Pancreas (tissue), 10 donors: ENCODE measurements around the gene CCR2. TPM values are rescaled to one million over a fixed set of nuclear protein-coding genes. Genes with fewer than 3 reads are reported as not detected.

ENCODE experiments used
- ATAC-seq, 4 donors: fragments of 200-7000 bp; cut with Tn5 transposase; one replicate each; pipeline versions ENCODE4 v1.8.0 to v1.9.1; 2020; ENCODE audit warnings: mild to moderate bottlenecking in 4 of 4, moderate library complexity in 4 of 4
- DNase-seq, 6 donors: peaks; one replicate each; pipeline ENCODE4 v3.0.0-alpha.2; 2020
- FAIRE-seq: peaks from 2 replicates; lab custom pipeline; 2012; peaks lifted over from hg19 to GRCh38; lab: Jason Lieb, UNC
- H3K27ac ChIP-seq, 4 donors: fragments of 200-600 bp; sonication (generic); 1 replicate in 3 of 4; 2 replicates in 1 of 4; pipeline versions ENCODE4 v1.5.0 to v1.8.0; 2020
- H3K27me3 ChIP-seq, 4 donors: fragments of 200-600 bp; one replicate each; pipeline ENCODE4 v1.8.0; 2021
- H3K36me3 ChIP-seq, 3 donors: fragments of 200-600 bp; sonication (generic) in 1 of 3; one replicate each; pipeline versions ENCODE4 v1.5.0 to v1.8.0; 2020 to 2021
- H3K4me1 ChIP-seq, 3 donors: fragments of 200-600 bp; one replicate each; pipeline ENCODE4 v1.8.0; 2021
- H3K4me3 ChIP-seq, 4 donors: fragments of 200-600 bp; sonication (generic) in 2 of 4; one replicate each; pipeline versions ENCODE4 v1.5.0 to v1.8.0; 2020 to 2021
- H3K9me3 ChIP-seq, 4 donors: fragments of 200-600 bp; one replicate each; pipeline ENCODE4 v1.8.0; 2021
- WGBS, 2 donors: extraction: QIAGEN DNeasy Blood & Tissue Kit; methylation state at CpG; one replicate each; pipeline ENCODE4 v1.1.7; 2013; 5-methylcytosine and 5-hydroxymethylcytosine counted together
- intact Hi-C, 3 donors: fragments of 100-400 bp; cut with DNase I; formaldehyde crosslinking; loops; one replicate each; pipeline versions ENCODE4 v1.11.1 to v1.14.2; 2022
- polyA plus RNA-seq, 2 donors: library from polyadenylated mRNA; stranded (reverse); fragments of 200-250 nt; gene quantifications; one replicate each; pipeline ENCODE4 v1.2.3, GENCODE V29; 2013
- total RNA-seq, 6 donors: library from RNA; stranded (reverse); fragmentation: NEBNext Ultra II Directional in 4 of 6; extraction: Animal tissue kit (Norgen Biotek cat#: 25700) in 4 of 6; gene quantifications; one replicate each; pipeline versions ENCODE4 v1.2.1 to v1.2.4, GENCODE V29; 2021 to 2023
- TF ChIP-seq, protein P1 (sequence below), 4 donors: fragments of 200-600 bp; sonication (generic) in 3 of 4; IDR thresholded peaks; one replicate each; pipeline versions ENCODE4 v1.5.0 to v1.8.0; 2021; ENCODE audit warnings: antibody characterized with exemption in 4 of 4
- donor health status: healthy with polysubstance abuse.
- donor health status: DM: no; HTN: no; CAD: no; lungs with moderate emphysema.
- donor health status: DM: no; HTN: no; CAD: no.
- donor health status: control.
- donor health status: control.
- donor health status: Bipolar disorder and iron deficiency.
- donor health status: DM: yes; HTN: yes; CAD: no.
- donor health status: DM: no; HTN: no; CAD: no.
- donor health status: DM: no; HTN: no; CAD: no.
- donor health status: DM: yes; HTN: yes; CAD: no.

CCR2 gene
- total and polyA plus RNA-seq, 8 donors: 0.14 to 3.5 (median 0.26) TPM

GRCh38 chr3:46365737-46366524, 12.0 kb downstream of the CCR2 start:
- TF ChIP-seq, protein P1, sequence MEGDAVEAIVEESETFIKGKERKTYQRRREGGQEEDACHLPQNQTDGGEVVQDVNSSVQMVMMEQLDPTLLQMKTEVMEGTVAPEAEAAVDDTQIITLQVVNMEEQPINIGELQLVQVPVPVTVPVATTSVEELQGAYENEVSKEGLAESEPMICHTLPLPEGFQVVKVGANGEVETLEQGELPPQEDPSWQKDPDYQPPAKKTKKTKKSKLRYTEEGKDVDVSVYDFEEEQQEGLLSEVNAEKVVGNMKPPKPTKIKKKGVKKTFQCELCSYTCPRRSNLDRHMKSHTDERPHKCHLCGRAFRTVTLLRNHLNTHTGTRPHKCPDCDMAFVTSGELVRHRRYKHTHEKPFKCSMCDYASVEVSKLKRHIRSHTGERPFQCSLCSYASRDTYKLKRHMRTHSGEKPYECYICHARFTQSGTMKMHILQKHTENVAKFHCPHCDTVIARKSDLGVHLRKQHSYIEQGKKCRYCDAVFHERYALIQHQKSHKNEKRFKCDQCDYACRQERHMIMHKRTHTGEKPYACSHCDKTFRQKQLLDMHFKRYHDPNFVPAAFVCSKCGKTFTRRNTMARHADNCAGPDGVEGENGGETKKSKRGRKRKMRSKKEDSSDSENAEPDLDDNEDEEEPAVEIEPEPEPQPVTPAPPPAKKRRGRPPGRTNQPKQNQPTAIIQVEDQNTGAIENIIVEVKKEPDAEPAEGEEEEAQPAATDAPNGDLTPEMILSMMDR (IDR thresholded peaks at IDR 0.05): no peak
- DNase-seq (no peak), ATAC-seq (no peak), FAIRE-seq (no peak)
- no peak overlapping the region for H3K27ac ChIP-seq
- WGBS, 2 donors: 80 to 88% methylated on average over 5 of the region's 5 CpGs
- no peaks in the 10 kb centered on the region for H3K4me1 ChIP-seq
- no peaks in the 10 kb centered on the region for H3K36me3 ChIP-seq
- intact Hi-C loops: no loop called here
- no peaks in the 10 kb centered on the region for H3K9me3 ChIP-seq
- H3K4me3 ChIP-seq: no peak overlapping the region
- no peaks in the 10 kb centered on the region for H3K27me3 ChIP-seq

- ATAC-seq: no peak
- 76 to 77% methylated on average over 5 of the region's 5 CpGs for WGBS, 2 donors
- H3K4me1 ChIP-seq: no peaks in the 10 kb centered on the region
Observed at GRCh38 chr3:46367811-46368210, 13.9 kb downstream of the CCR2 start.

DNA sequence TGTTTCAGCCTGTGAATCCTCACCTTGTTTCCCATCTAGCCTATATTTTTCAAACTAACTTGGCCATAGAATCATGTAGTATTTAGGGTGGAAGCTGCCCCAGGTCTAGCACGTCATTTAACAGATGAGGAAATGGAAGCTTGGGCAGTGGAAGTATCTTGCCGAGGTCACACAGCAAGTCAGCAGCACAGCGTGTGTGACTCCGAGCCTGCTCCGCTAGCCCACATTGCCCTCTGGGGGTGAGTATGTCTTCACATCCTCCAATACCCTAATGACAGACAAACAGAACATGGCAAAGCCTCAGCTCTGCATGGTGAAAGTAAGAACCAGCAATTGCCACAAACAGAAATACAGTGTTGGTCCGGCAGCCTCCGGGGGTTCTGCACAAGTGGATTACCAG, 14.7 kb downstream of the CCR2 start:
- ATAC-seq (peak in 3 of 4 donors; percentile 60 to 87 (median 82)), DNase-seq (peak in 1 of 6 donors; percentile 51), FAIRE-seq (no peak)
- no peaks in the 10 kb centered on the region for H3K36me3 ChIP-seq
- H3K27me3 ChIP-seq: no peaks in the 10 kb centered on the region
- H3K9me3 ChIP-seq: no peaks in the 10 kb centered on the region
- H3K4me3 ChIP-seq: no peak overlapping the region
- TF ChIP-seq, protein P1 (IDR thresholded peaks at IDR 0.05): no peak
- no peak overlapping the region for H3K27ac ChIP-seq
- intact Hi-C loops: no loop called here
- H3K4me1 ChIP-seq: no peaks in the 10 kb centered on the region
- WGBS, 2 donors: 57 to 78% methylated on average over 7 of the region's 7 CpGs

More at GRCh38 chr3:46367811-46368210, 13.9 kb downstream of the CCR2 start:
- TF ChIP-seq, protein P1 (IDR thresholded peaks at IDR 0.05): no peak
- Histone ChIP-seq H3K27me3 (no peaks in the 10 kb centered on the region), H3K9me3 (no peaks in the 10 kb centered on the region), H3K27ac (no peak overlapping the region), H3K36me3 (no peaks in the 10 kb centered on the region), H3K4me3 (no peak overlapping the region)
- DNase-seq (no peak), FAIRE-seq (no peak)
- intact Hi-C loops: no loop called here

DNA sequence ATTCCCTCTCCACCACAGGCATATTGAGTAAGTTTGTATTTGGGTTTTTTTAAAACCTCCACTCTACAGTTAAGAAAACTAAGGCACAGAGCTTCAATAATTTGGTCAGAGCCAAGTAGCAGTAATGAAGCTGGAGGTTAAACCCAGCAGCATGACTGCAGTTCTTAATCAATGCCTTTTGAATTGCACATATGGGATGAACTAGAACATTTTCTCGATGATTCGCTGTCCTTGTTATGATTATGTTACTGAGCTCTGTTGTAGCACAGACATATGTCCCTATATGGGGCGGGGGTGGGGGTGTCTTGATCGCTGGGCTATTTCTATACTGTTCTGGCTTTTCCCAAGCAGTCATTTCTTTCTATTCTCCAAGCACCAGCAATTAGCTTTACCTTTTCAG, 15.2 kb downstream of the CCR2 start:
- Histone ChIP-seq H3K4me1 (no peaks in the 10 kb centered on the region), H3K27ac (no peak overlapping the region), H3K36me3 (no peaks in the 10 kb centered on the region), H3K4me3 (no peak overlapping the region), H3K27me3 (no peaks in the 10 kb centered on the region), H3K9me3 (no peaks in the 10 kb centered on the region)
- 73 to 82% methylated on average over 4 of the region's 4 CpGs for WGBS, 2 donors
- intact Hi-C loops: no loop called here
- no peak for ATAC-seq
- TF ChIP-seq, protein P1 (IDR thresholded peaks at IDR 0.05): no peak
- FAIRE-seq: no peak
- no peak for DNase-seq

GRCh38 chr3:46369675-46370132, 15.8 kb downstream of the CCR2 start:
- no peaks in the 10 kb centered on the region for H3K4me1 ChIP-seq
- no peak overlapping the region for H3K27ac ChIP-seq
- no peak for DNase-seq
- TF ChIP-seq, protein P1 (IDR thresholded peaks at IDR 0.05): no peak
- no peaks in the 10 kb centered on the region for H3K36me3 ChIP-seq
- H3K9me3 ChIP-seq: no peaks in the 10 kb centered on the region
- ATAC-seq: no peak
- FAIRE-seq: no peak
- no peak overlapping the region for H3K4me3 ChIP-seq
- WGBS, 2 donors: 53 to 57% methylated on average over 6 of the region's 6 CpGs
- no peaks in the 10 kb centered on the region for H3K27me3 ChIP-seq
- intact Hi-C loops: loop anchor here in 1 of 3 donors (10.0 kb wide), 1 partner anchor 285 kb away; no protein-coding TSS in a partner anchor
